ENCODE data around the gene BAIAP2.

BAIAP2 gene

GRCh38 chr17:81060416-81060815, 25.5 kb downstream of the BAIAP2 start:
- TF ChIP-seq CTCF (conservative IDR thresholded peaks at IDR 0.05) = no peak
- no peak for TF ChIP-seq ZFX (IDR thresholded peaks at IDR 0.05)
- peak overlapping the region; percentile 6; the same call in 1 of the 2 replicates for H3K27ac ChIP-seq

GRCh38 chr17:81061027-81061735, 26.2 kb downstream of the BAIAP2 start:
- TF ChIP-seq ZFX (IDR thresholded peaks at IDR 0.05) = no peak
- no peak for TF ChIP-seq CTCF (conservative IDR thresholded peaks at IDR 0.05)
- peak overlapping the region; percentile 6; the same call in 1 of the 2 replicates for H3K27ac ChIP-seq

- TF ChIP-seq ZFX (IDR thresholded peaks at IDR 0.05) (no peak), CTCF (conservative IDR thresholded peaks at IDR 0.05) (no peak)
- no peak overlapping the region for H3K27ac ChIP-seq
These were observed 27.2 kb downstream of the BAIAP2 start for GRCh38 chr17:81062014-81062780.

- peak overlapping the region; percentile 3 for H3K27ac ChIP-seq
- no peak for TF ChIP-seq ZFX (IDR thresholded peaks at IDR 0.05)
- no peak for TF ChIP-seq CTCF (conservative IDR thresholded peaks at IDR 0.05)
These were observed 28.4 kb downstream of the BAIAP2 start for GRCh38 chr17:81063106-81064093.

GRCh38 chr17:81064678-81065475, 29.9 kb downstream of the BAIAP2 start:
- no peak for TF ChIP-seq ZFX (IDR thresholded peaks at IDR 0.05)
- no peak for TF ChIP-seq CTCF (conservative IDR thresholded peaks at IDR 0.05)
- H3K27ac ChIP-seq = peak overlapping the region; percentile 27

GRCh38 chr17:81065500-81065899, 30.5 kb downstream of the BAIAP2 start:
- TF ChIP-seq CTCF (conservative IDR thresholded peaks at IDR 0.05) (no peak), ZFX (IDR thresholded peaks at IDR 0.05) (no peak)
- H3K27ac ChIP-seq = peak overlapping the region; percentile 27

Measured in C4-2B (cell line).